Measurements from ENCODE around the gene ABCC1.

DNA sequence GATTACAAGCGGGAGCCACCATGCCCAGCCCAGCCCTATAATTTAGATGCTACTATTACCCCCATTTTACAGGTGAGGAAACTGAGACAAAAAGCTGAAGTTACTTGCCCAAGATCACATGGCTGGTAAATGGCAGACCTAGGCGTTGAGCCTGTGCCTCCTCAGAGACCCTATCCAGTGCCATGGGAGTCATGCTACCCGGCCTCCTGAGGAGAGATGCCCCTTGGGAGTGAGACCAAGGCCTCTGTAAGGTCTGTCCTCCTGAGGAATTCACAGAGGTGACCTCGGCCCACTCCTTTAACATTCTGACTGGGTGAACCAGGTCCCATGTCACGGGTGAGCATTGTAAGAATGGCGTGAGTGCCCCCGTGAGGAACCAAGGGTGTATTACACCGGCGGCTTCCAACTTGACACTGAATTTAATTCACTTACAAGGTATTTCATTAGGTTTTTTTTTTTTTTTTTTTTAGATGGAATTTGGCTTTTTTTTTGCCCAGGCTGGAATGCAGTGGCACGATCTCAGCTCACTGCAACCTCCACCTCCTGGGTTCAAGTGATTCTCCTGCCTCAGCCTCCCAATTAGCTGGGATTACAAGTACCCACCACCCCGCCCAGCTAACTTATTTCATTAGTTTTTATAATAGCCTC lies 178.2 kb downstream of the ABCC1 start:
- TF ChIP-seq, protein P1, sequence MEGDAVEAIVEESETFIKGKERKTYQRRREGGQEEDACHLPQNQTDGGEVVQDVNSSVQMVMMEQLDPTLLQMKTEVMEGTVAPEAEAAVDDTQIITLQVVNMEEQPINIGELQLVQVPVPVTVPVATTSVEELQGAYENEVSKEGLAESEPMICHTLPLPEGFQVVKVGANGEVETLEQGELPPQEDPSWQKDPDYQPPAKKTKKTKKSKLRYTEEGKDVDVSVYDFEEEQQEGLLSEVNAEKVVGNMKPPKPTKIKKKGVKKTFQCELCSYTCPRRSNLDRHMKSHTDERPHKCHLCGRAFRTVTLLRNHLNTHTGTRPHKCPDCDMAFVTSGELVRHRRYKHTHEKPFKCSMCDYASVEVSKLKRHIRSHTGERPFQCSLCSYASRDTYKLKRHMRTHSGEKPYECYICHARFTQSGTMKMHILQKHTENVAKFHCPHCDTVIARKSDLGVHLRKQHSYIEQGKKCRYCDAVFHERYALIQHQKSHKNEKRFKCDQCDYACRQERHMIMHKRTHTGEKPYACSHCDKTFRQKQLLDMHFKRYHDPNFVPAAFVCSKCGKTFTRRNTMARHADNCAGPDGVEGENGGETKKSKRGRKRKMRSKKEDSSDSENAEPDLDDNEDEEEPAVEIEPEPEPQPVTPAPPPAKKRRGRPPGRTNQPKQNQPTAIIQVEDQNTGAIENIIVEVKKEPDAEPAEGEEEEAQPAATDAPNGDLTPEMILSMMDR (IDR thresholded peaks at IDR 0.05), result peak; percentile 93
- no peak for TF ChIP-seq CHD2 (IDR thresholded peaks at IDR 0.05; ENCODE audit: low read length, partially characterized antibody)
- peak; percentile 72 for TF ChIP-seq SMC3 (IDR thresholded peaks at IDR 0.05; ENCODE audit: low read depth, low read length)
- TF ChIP-seq SIN3A (IDR thresholded peaks at IDR 0.05; ENCODE audit: borderline replicate concordance, low read depth, low read length), result no peak
- no peak for TF ChIP-seq POLR2AphosphoS5 (IDR thresholded peaks at IDR 0.05; ENCODE audit: low read depth, low read length)
- TF ChIP-seq YY1 (IDR thresholded peaks at IDR 0.05; ENCODE audit: low read depth), result no peak
- TF ChIP-seq, protein P2, sequence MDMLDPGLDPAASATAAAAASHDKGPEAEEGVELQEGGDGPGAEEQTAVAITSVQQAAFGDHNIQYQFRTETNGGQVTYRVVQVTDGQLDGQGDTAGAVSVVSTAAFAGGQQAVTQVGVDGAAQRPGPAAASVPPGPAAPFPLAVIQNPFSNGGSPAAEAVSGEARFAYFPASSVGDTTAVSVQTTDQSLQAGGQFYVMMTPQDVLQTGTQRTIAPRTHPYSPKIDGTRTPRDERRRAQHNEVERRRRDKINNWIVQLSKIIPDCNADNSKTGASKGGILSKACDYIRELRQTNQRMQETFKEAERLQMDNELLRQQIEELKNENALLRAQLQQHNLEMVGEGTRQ (IDR thresholded peaks at IDR 0.05; ENCODE audit: borderline replicate concordance, low read depth, low read length), result no peak

All from SK-N-SH (cell line).